H9 (cell line): ENCODE measurements around the gene BFSP1. TPM values are rescaled to one million over a fixed set of nuclear protein-coding genes. Genes with fewer than 3 reads are reported as not detected.

ENCODE experiments used
- DNase-seq: peaks from one replicate; pipeline ENCODE4 v3.0.0-alpha.2; 2017
- H2AFZ ChIP-seq: one replicate; pipeline ENCODE4 v1.6.1; 2013; ENCODE audit warnings: mild to moderate bottlenecking, low read length, control low read depth, moderate library complexity
- H2AK5ac ChIP-seq: 2 replicates; pipeline ENCODE4 v1.6.1; 2013; ENCODE audit warnings: low read length, control low read depth, mixed read lengths; ENCODE audit not compliant: insufficient read length
- H2BK120ac ChIP-seq: one replicate; pipeline ENCODE4 v1.6.1; 2013; ENCODE audit warnings: low read depth, mild to moderate bottlenecking, low read length, control low read depth, inconsistent platforms; ENCODE audit not compliant: poor library complexity, severe bottlenecking
- H2BK12ac ChIP-seq: 2 replicates; pipeline ENCODE4 v1.6.1; 2013; ENCODE audit warnings: low read length, control low read depth, mixed read lengths, low read depth; ENCODE audit not compliant: insufficient read length
- H2BK15ac ChIP-seq: 2 replicates; pipeline ENCODE4 v1.6.1; 2013; ENCODE audit warnings: low read depth, low read length, control low read depth
- H2BK20ac ChIP-seq: one replicate; pipeline ENCODE4 v1.6.1; 2013; ENCODE audit warnings: low read depth, mild to moderate bottlenecking, low read length, control low read depth, inconsistent platforms; ENCODE audit not compliant: poor library complexity, severe bottlenecking
- H2BK5ac ChIP-seq: 2 replicates; pipeline ENCODE4 v1.6.1; 2013; ENCODE audit warnings: low read length, control low read depth, mixed read lengths; ENCODE audit not compliant: insufficient read length
- H3K14ac ChIP-seq: 2 replicates; pipeline ENCODE4 v1.6.1; 2013; ENCODE audit warnings: low read length, control low read depth; ENCODE audit not compliant: insufficient read depth
- H3K18ac ChIP-seq: 2 replicates; pipeline ENCODE4 v1.6.1; 2013; ENCODE audit warnings: low read depth, mild to moderate bottlenecking, mixed read lengths, low read length, control low read depth; ENCODE audit not compliant: insufficient read length
- H3K23ac ChIP-seq: 2 replicates; pipeline ENCODE4 v1.6.1; 2013; ENCODE audit warnings: low read length, control low read depth, mixed read lengths, low read depth; ENCODE audit not compliant: insufficient read length
- H3K23me2 ChIP-seq: 2 replicates; pipeline ENCODE4 v1.6.1; 2013; ENCODE audit warnings: low read depth, mild to moderate bottlenecking, mixed read lengths, low read length, control low read depth; ENCODE audit not compliant: insufficient read length, poor library complexity, severe bottlenecking
- H3K27ac ChIP-seq: 2 replicates; pipeline ENCODE4 v1.5.1; 2013; ENCODE audit warnings: low read length, control low read depth, mixed read lengths, low read depth; ENCODE audit not compliant: insufficient read length
- H3K27me3 ChIP-seq: 2 replicates; pipeline ENCODE4 v1.6.1; 2013; ENCODE audit warnings: low read length, control low read depth, inconsistent platforms; ENCODE audit not compliant: insufficient read depth
- H3K4ac ChIP-seq: 2 replicates; pipeline ENCODE4 v1.6.1; 2013; ENCODE audit warnings: low read depth, mild to moderate bottlenecking, control low read depth, inconsistent platforms, low read length, moderate library complexity
- H3K4me1 ChIP-seq: 2 replicates; pipeline ENCODE4 v1.6.1; 2013; ENCODE audit warnings: low read length, control low read depth, inconsistent platforms; ENCODE audit not compliant: insufficient read depth
- H3K4me2 ChIP-seq: 2 replicates; pipeline ENCODE4 v1.6.1; 2013; ENCODE audit warnings: low read length, control low read depth, mixed read lengths; ENCODE audit not compliant: insufficient read length, insufficient read depth
- H3K56ac ChIP-seq: 2 replicates; pipeline ENCODE4 v1.6.1; 2013; ENCODE audit warnings: low read depth, mild to moderate bottlenecking, mixed read lengths, low read length, control low read depth; ENCODE audit not compliant: insufficient read length
- H3K79me1 ChIP-seq: 2 replicates; pipeline ENCODE4 v1.6.1; 2013; ENCODE audit warnings: low read depth, mild to moderate bottlenecking, moderate library complexity, low read length, control low read depth, inconsistent platforms; ENCODE audit not compliant: insufficient read depth, poor library complexity, severe bottlenecking
- H3K79me2 ChIP-seq: 2 replicates; pipeline ENCODE4 v1.6.1; 2013; ENCODE audit warnings: low read length, control low read depth, inconsistent platforms; ENCODE audit not compliant: insufficient read depth
- H3K9ac ChIP-seq: 2 replicates; pipeline ENCODE4 v1.6.1; 2013; ENCODE audit warnings: low read length, control low read depth, mixed read lengths; ENCODE audit not compliant: insufficient read length; ENCODE audit errors: extremely low read depth
- H3K9me3 ChIP-seq: one replicate; pipeline ENCODE4 v1.6.1; 2013; ENCODE audit warnings: low read depth, low read length, inconsistent platforms; ENCODE audit not compliant: control insufficient read depth
- H3T11ph ChIP-seq: one replicate; pipeline ENCODE4 v1.6.1; 2013; ENCODE audit warnings: mild to moderate bottlenecking, low read length, control low read depth, inconsistent platforms
- H4K20me1 ChIP-seq: one replicate; pipeline ENCODE4 v1.6.1; 2013; ENCODE audit not compliant: control insufficient read depth, insufficient read length, insufficient read depth
- H4K5ac ChIP-seq: 2 replicates; pipeline ENCODE4 v1.6.1; 2013; ENCODE audit warnings: low read depth, mild to moderate bottlenecking, mixed read lengths, low read length, control low read depth; ENCODE audit not compliant: insufficient read length
- H4K8ac ChIP-seq: replicated peaks from 2 replicates; pipeline ENCODE4 v1.6.1; 2013; ENCODE audit warnings: low read length, control low read depth, mixed read lengths, low read depth; ENCODE audit not compliant: insufficient read length
- H4K91ac ChIP-seq: 2 replicates; pipeline ENCODE4 v1.6.1; 2013; ENCODE audit warnings: low read depth, mild to moderate bottlenecking, moderate library complexity, mixed read lengths, low read length, control low read depth; ENCODE audit not compliant: insufficient read length
- H3K27ac Mint-ChIP-seq, 3 experiments: 2 replicates in 2 of 3; 3 replicates in 1 of 3; pipeline ENCODE4 v1.8.0; 2020 to 2021; ENCODE audit warnings: mixed read lengths in 3 of 3, mild to moderate bottlenecking in 1 of 3, moderate library complexity in 1 of 3
- H3K27me3 Mint-ChIP-seq: 2 replicates; pipeline ENCODE4 v1.8.0; 2021; ENCODE audit warnings: low read depth, mild to moderate bottlenecking, moderate library complexity, mixed read lengths
- H3K36me3 Mint-ChIP-seq, 3 experiments: 2 replicates in 2 of 3; 3 replicates in 1 of 3; pipeline ENCODE4 v1.8.0; 2020 to 2021; ENCODE audit warnings: low read depth in 3 of 3, mixed read lengths in 3 of 3; ENCODE audit not compliant: insufficient read depth in 1 of 3
- H3K4me1 Mint-ChIP-seq, 2 experiments: 2 replicates each; pipeline ENCODE4 v1.8.0; 2020; ENCODE audit warnings: mixed read lengths in 2 of 2
- H3K4me3 Mint-ChIP-seq, 2 experiments: 2 replicates in 1 of 2; 3 replicates in 1 of 2; pipeline ENCODE4 v1.8.0; 2020 to 2021; ENCODE audit warnings: mild to moderate bottlenecking in 2 of 2, mixed read lengths in 2 of 2, moderate library complexity in 1 of 2
- H3K9me3 Mint-ChIP-seq, 2 experiments: 2 replicates in 1 of 2; 3 replicates in 1 of 2; pipeline ENCODE4 v1.8.0; 2020; ENCODE audit warnings: mild to moderate bottlenecking in 2 of 2, mixed read lengths in 2 of 2, moderate library complexity in 1 of 2
- WGBS: extraction: QIAGEN DNeasy Blood & Tissue Kit; methylation state at CpG from one replicate; pipeline ENCODE4 v1.1.7; 2013; ENCODE audit warnings: missing lambda C conversion rate, low lambda C conversion rate, mixed read lengths; ENCODE audit not compliant: insufficient read length; ENCODE audit errors: extremely low coverage; 5-methylcytosine and 5-hydroxymethylcytosine counted together
- total RNA-seq: library from RNA; stranded (reverse); gene quantifications from 2 replicates; pipeline ENCODE4 v1.2.1, GENCODE V29; 2021
- TF ChIP-seq, protein P1 (sequence below): fragments of 200-600 bp; sonication (generic); conservative IDR thresholded peaks from 3 replicates; pipeline ENCODE4 v1.8.0; 2021; ENCODE audit warnings: antibody characterized with exemption, mild to moderate bottlenecking

The BFSP1 gene
- total RNA-seq, 1 experiment from 2014 or later, result 9.4 TPM

DNA sequence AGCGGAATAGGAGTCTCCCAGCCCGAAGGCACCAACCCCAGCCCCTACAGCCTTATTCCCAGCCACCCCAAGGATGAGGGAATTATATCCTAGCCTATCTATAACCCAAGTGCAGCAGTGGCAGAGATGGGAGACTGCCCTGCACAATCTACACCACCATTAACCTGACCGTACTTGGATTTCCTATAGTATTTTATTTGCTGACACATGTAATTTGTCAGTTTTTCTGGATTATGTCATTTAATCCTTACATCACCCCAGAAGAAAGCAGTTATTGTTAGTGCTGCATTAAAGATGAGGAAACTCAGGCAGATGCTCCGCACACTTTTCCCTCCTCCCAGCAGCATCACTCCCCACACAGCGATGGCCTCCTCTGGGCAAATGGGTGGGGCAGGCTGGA, 6.0 kb downstream of the BFSP1 start:
- no peak overlapping the region for H3K18ac ChIP-seq
- Mint-ChIP-seq H3K27me3 (peaks cover 11% of the 10 kb centered on the region), H3K4me3 (no peak overlapping the region), H3K27ac (no peak overlapping the region), H3K36me3 (no peaks in the 10 kb centered on the region; a peak in 1 of 7 replicates), H3K9me3 (no peaks in the 10 kb centered on the region), H3K4me1 (peaks cover 5 to 11% of the 10 kb centered on the region in 2 experiments)
- no peaks in the 10 kb centered on the region for H3K79me2 ChIP-seq
- no peak overlapping the region for H3T11ph ChIP-seq
- no peak overlapping the region for H4K91ac ChIP-seq
- no peak overlapping the region for H2BK15ac ChIP-seq
- no CpG with 5 or more reads among the region's 5 CpGs for WGBS
- no peak overlapping the region for H3K9ac ChIP-seq
- no peak for DNase-seq
- no peaks in the 10 kb centered on the region for H3K23me2 ChIP-seq
- H2BK12ac ChIP-seq, result no peak overlapping the region
- H3K4me2 ChIP-seq, result no peak overlapping the region
- no peak overlapping the region for H3K56ac ChIP-seq
- no peak overlapping the region for H3K4ac ChIP-seq
- H2AK5ac ChIP-seq, result no peak overlapping the region
- H4K20me1 ChIP-seq, result no peaks in the 10 kb centered on the region
- no peak overlapping the region for H2BK120ac ChIP-seq
- H3K14ac ChIP-seq, result no peak overlapping the region
- H3K9me3 ChIP-seq, result no peaks in the 10 kb centered on the region
- no peaks in the 10 kb centered on the region for H3K4me1 ChIP-seq
- no peaks in the 10 kb centered on the region for H3K79me1 ChIP-seq
- TF ChIP-seq, protein P1, sequence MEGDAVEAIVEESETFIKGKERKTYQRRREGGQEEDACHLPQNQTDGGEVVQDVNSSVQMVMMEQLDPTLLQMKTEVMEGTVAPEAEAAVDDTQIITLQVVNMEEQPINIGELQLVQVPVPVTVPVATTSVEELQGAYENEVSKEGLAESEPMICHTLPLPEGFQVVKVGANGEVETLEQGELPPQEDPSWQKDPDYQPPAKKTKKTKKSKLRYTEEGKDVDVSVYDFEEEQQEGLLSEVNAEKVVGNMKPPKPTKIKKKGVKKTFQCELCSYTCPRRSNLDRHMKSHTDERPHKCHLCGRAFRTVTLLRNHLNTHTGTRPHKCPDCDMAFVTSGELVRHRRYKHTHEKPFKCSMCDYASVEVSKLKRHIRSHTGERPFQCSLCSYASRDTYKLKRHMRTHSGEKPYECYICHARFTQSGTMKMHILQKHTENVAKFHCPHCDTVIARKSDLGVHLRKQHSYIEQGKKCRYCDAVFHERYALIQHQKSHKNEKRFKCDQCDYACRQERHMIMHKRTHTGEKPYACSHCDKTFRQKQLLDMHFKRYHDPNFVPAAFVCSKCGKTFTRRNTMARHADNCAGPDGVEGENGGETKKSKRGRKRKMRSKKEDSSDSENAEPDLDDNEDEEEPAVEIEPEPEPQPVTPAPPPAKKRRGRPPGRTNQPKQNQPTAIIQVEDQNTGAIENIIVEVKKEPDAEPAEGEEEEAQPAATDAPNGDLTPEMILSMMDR, result no peak
- no peaks in the 10 kb centered on the region for H3K27me3 ChIP-seq
- H3K27ac ChIP-seq, result no peak overlapping the region
- no peak overlapping the region for H2AFZ ChIP-seq
- no peak overlapping the region for H3K23ac ChIP-seq
- H4K8ac ChIP-seq, result no peak overlapping the region
- no peak overlapping the region for H2BK5ac ChIP-seq
- H2BK20ac ChIP-seq, result no peak overlapping the region
- no peak overlapping the region for H4K5ac ChIP-seq
